SK-N-SH (cell line): ENCODE results near the gene SV2C. TPM values are rescaled to one million over a fixed set of nuclear protein-coding genes. Genes with fewer than 3 reads are reported as not detected.

ENCODE experiments used
- CTCF ChIA-PET: fragments of 300-600, 350-600 bp; formaldehyde crosslinking; extraction: SDS; loops from one replicate; lab custom pipeline; 2021; lab: Yijun Ruan, JAX
- POLR2A ChIA-PET: fragments of 350-600 bp; sonication (Branson Sonifier 250); formaldehyde crosslinking; extraction: SDS; loops from one replicate; lab custom pipeline; 2020; ENCODE audit warnings: antibody characterized with exemption, inconsistent platforms; lab: Yijun Ruan, JAX
- DNase-seq: peaks from one replicate; pipeline ENCODE4 v3.0.0; 2012
- H2AFZ ChIP-seq: fragments of 200-600 bp; sonication (generic); 2 replicates; pipeline ENCODE4 v1.8.1; 2016; ENCODE audit warnings: antibody characterized with exemption, mild to moderate bottlenecking, low read depth
- H3F3A ChIP-seq: fragments of 200-600 bp; sonication (generic); replicated peaks from 2 replicates; pipeline ENCODE3; 2016; ENCODE audit warnings: antibody characterized with exemption, mild to moderate bottlenecking; ENCODE audit not compliant: insufficient read depth
- H3K27ac ChIP-seq, 2 experiments: fragments of 200-500 bp in 1 of 2; fragments of 200-600 bp in 1 of 2; sonication (Bioruptor generic) in 1 of 2; sonication (generic), shearing (Covaris generic) in 1 of 2; 2 replicates each; pipeline versions ENCODE4 v1.5.1 to v1.6.1; 2014 to 2016; ENCODE audit warnings: low read depth in 2 of 2, inconsistent platforms in 1 of 2, low read length in 1 of 2, mild to moderate bottlenecking in 1 of 2, mixed read lengths in 1 of 2
- H3K27me3 ChIP-seq: fragments of 200-600 bp; sonication (generic), shearing (Covaris generic); 2 replicates; pipeline ENCODE4 v1.6.1; 2016; ENCODE audit warnings: mixed run types; ENCODE audit not compliant: insufficient read depth
- H3K36me3 ChIP-seq, 2 experiments: fragments of 200-500 bp in 1 of 2; fragments of 200-600 bp in 1 of 2; sonication (Bioruptor generic) in 1 of 2; sonication (generic) in 1 of 2; replicated peaks in 1 of 2; 2 replicates each; pipeline versions ENCODE3 to v1.5.1; 2014 to 2016; ENCODE audit warnings: low read length in 1 of 2, mild to moderate bottlenecking in 1 of 2; ENCODE audit not compliant: insufficient read depth in 2 of 2, control insufficient read depth in 1 of 2
- H3K4me1 ChIP-seq, 2 experiments: fragments of 200-500 bp in 1 of 2; fragments of 200-600 bp in 1 of 2; sonication (Bioruptor generic) in 1 of 2; sonication (generic), shearing (Covaris generic) in 1 of 2; 2 replicates each; pipeline versions ENCODE4 v1.5.1 to v1.6.1; 2014 to 2016; ENCODE audit warnings: low read depth in 1 of 2, low read length in 1 of 2, mixed run types in 1 of 2; ENCODE audit not compliant: insufficient read depth in 2 of 2, control insufficient read depth in 1 of 2
- H3K4me2 ChIP-seq: fragments of 200-600 bp; sonication (generic), shearing (Covaris generic); 2 replicates; pipeline ENCODE4 v1.6.1; 2017; ENCODE audit warnings: mixed run types
- H3K4me3 ChIP-seq, 2 experiments: fragments of 200-500 bp in 1 of 2; fragments of 200-600 bp in 1 of 2; sonication (Bioruptor generic) in 1 of 2; sonication (generic), shearing (Covaris generic) in 1 of 2; 2 replicates each; pipeline versions ENCODE4 v1.5.1 to v1.8.1; 2014 to 2016; ENCODE audit warnings: low read depth in 2 of 2, inconsistent platforms in 1 of 2, low read length in 1 of 2, mild to moderate bottlenecking in 1 of 2, mixed read lengths in 1 of 2, moderate library complexity in 1 of 2
- H3K79me2 ChIP-seq: fragments of 200-600 bp; sonication (generic); 2 replicates; pipeline ENCODE4 v1.8.1; 2017; ENCODE audit warnings: mild to moderate bottlenecking; ENCODE audit not compliant: insufficient read depth
- H3K9ac ChIP-seq: fragments of 200-600 bp; sonication (generic); 2 replicates; pipeline ENCODE4 v1.6.1; 2017; ENCODE audit warnings: mixed run types
- H3K9me2 ChIP-seq: fragments of 200-600 bp; sonication (generic); 2 replicates; pipeline ENCODE4 v1.6.1; 2017; ENCODE audit warnings: mixed run types
- H3K9me3 ChIP-seq: fragments of 200-600 bp; sonication (generic); 2 replicates; pipeline ENCODE4 v1.6.1; 2017; ENCODE audit warnings: mixed run types, mild to moderate bottlenecking, moderate library complexity
- H4K20me1 ChIP-seq: fragments of 200-600 bp; sonication (generic); 2 replicates; pipeline ENCODE4 v1.6.1; 2017; ENCODE audit warnings: mild to moderate bottlenecking, mixed run types; ENCODE audit not compliant: insufficient read depth
- ELF1 ChIP-seq: IDR thresholded peaks from 2 replicates; pipeline ENCODE4 v1.4.0; 2012
- FOSL2 ChIP-seq: IDR thresholded peaks from 2 replicates; pipeline ENCODE4 v1.4.0; 2012; ENCODE audit warnings: low read depth, mild to moderate bottlenecking, moderate library complexity, borderline replicate concordance
- FOXM1 ChIP-seq: IDR thresholded peaks from 2 replicates; pipeline ENCODE4 v1.4.0; 2012; ENCODE audit warnings: low read depth, mild to moderate bottlenecking
- GABPA ChIP-seq: IDR thresholded peaks from 2 replicates; pipeline ENCODE4 v1.4.0; 2012; ENCODE audit warnings: low read depth, mild to moderate bottlenecking
- IRF3 ChIP-seq: fragments of 150-350 bp; IDR thresholded peaks from 2 replicates; pipeline ENCODE4 v1.6.1; 2016; ENCODE audit warnings: mild to moderate bottlenecking, low read depth, low read length
- MXI1 ChIP-seq: IDR thresholded peaks from 2 replicates; pipeline ENCODE4 v1.6.1; 2012; ENCODE audit warnings: mild to moderate bottlenecking, low read depth, low read length, improper control_type of control experiment
- NFIC ChIP-seq: IDR thresholded peaks from 2 replicates; pipeline ENCODE4 v1.4.0; 2012; ENCODE audit warnings: borderline replicate concordance
- PBX3 ChIP-seq: IDR thresholded peaks from 2 replicates; pipeline ENCODE4; 2012
- RCOR1 ChIP-seq: fragments of 150-350 bp; IDR thresholded peaks from 2 replicates; pipeline ENCODE4 v1.6.1; 2017; ENCODE audit warnings: antibody characterized with exemption, low read length
- SIN3A ChIP-seq: IDR thresholded peaks from 2 replicates; pipeline ENCODE4 v1.6.1; 2012; ENCODE audit warnings: low read depth, mild to moderate bottlenecking, low read length, moderate library complexity, borderline replicate concordance
- SMC3 ChIP-seq: IDR thresholded peaks from 2 replicates; pipeline ENCODE4 v1.6.1; 2012; ENCODE audit warnings: low read depth, low read length, improper control_type of control experiment
- TCF12 ChIP-seq: IDR thresholded peaks from 2 replicates; pipeline ENCODE4 v1.4.0; 2012
- TEAD4 ChIP-seq: IDR thresholded peaks from 2 replicates; pipeline ENCODE4 v1.4.0; 2012; ENCODE audit warnings: mild to moderate bottlenecking, borderline replicate concordance; ENCODE audit not compliant: insufficient read depth
- YY1 ChIP-seq: IDR thresholded peaks from 2 replicates; pipeline ENCODE4 v1.4.0; 2012; ENCODE audit warnings: low read depth, mild to moderate bottlenecking
- WGBS: methylation state at CpG from one replicate; pipeline ENCODE4 v1.1.6; 2017; ENCODE audit warnings: low lambda C conversion rate; 5-methylcytosine and 5-hydroxymethylcytosine counted together
- polyA plus RNA-seq, 3 experiments: library from polyadenylated mRNA; depleted of rRNA; stranded (reverse); fragments of >200 nt; gene quantifications; 2 replicates each; pipeline ENCODE4 v1.2.3, GENCODE V29; 2012
- TF ChIP-seq, protein P1 (sequence below): fragments of 150-350 bp; IDR thresholded peaks from 2 replicates; pipeline ENCODE4 v1.6.1; 2017; ENCODE audit warnings: antibody characterized with exemption, low read length, low read depth, borderline replicate concordance
- TF ChIP-seq, protein P2 (sequence below): fragments of 200-600 bp; sonication (generic); IDR thresholded peaks from 2 replicates; pipeline ENCODE4 v1.6.1; 2017; ENCODE audit warnings: antibody characterized with exemption, mild to moderate bottlenecking, moderate library complexity

SV2C gene
- polyA plus RNA-seq, 1 of the 3 experiments (the other 2 are of a cell fraction): 0.05 TPM

DNA sequence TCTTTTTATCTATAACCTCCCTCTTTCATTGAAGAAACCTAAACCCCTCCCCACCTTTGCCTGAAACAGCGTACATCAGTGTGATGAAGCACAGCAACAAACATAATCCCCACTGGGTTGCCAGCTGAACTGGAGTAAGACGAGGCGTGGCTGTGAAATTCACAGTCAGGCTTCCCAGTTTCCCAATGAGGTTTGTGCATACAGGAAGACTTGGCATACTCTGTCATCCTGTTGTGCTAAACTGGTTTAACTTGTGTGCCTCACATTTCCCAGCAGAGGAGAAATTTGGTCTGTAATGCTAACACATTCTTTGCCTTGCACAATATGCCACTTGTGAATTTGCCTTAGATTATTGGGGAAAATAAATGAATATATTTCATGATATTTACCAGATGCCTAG, 121.5 kb downstream of the SV2C start:
- Histone ChIP-seq H3K4me1 (peaks cover 0 to 18% of the 10 kb centered on the region in 2 experiments; a peak in 1 of 4 replicates), H3K9me3 (no peaks in the 10 kb centered on the region), H3F3A (no peaks in the 10 kb centered on the region), H2AFZ (no peak overlapping the region), H3K9ac (no peak overlapping the region), H3K79me2 (no peaks in the 10 kb centered on the region), H3K4me3 (no peak overlapping the region), H3K4me2 (no peak overlapping the region), H3K9me2 (no peaks in the 10 kb centered on the region), H3K36me3 (no peaks in the 10 kb centered on the region), H3K27me3 (no peaks in the 10 kb centered on the region), H4K20me1 (no peaks in the 10 kb centered on the region), H3K27ac (peak overlapping the region in 1 of 2 experiments; percentile 28; a peak in 1 of 4 replicates)
- DNase-seq: no peak
- POLR2A ChIA-PET: no interaction called here
- WGBS: 37% methylated on average over 3 of the region's 3 CpGs
- CTCF ChIA-PET: interaction anchor here (1.0 kb wide), 2 partner anchors 30 to 52 kb away, joined by 3 read pairs; no protein-coding TSS in a partner anchor
- no peak for TF ChIP-seq YY1
- no peak for TF ChIP-seq MXI1
- no peak for TF ChIP-seq TEAD4
- no peak for TF ChIP-seq RCOR1
- TF ChIP-seq FOSL2: no peak
- no peak for TF ChIP-seq FOXM1
- TF ChIP-seq NFIC: no peak
- no peak for TF ChIP-seq SMC3
- no peak for TF ChIP-seq GABPA
- TF ChIP-seq ELF1: no peak
- TF ChIP-seq PBX3: no peak
- TF ChIP-seq, protein P1, sequence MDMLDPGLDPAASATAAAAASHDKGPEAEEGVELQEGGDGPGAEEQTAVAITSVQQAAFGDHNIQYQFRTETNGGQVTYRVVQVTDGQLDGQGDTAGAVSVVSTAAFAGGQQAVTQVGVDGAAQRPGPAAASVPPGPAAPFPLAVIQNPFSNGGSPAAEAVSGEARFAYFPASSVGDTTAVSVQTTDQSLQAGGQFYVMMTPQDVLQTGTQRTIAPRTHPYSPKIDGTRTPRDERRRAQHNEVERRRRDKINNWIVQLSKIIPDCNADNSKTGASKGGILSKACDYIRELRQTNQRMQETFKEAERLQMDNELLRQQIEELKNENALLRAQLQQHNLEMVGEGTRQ: no peak
- TF ChIP-seq, protein P2, sequence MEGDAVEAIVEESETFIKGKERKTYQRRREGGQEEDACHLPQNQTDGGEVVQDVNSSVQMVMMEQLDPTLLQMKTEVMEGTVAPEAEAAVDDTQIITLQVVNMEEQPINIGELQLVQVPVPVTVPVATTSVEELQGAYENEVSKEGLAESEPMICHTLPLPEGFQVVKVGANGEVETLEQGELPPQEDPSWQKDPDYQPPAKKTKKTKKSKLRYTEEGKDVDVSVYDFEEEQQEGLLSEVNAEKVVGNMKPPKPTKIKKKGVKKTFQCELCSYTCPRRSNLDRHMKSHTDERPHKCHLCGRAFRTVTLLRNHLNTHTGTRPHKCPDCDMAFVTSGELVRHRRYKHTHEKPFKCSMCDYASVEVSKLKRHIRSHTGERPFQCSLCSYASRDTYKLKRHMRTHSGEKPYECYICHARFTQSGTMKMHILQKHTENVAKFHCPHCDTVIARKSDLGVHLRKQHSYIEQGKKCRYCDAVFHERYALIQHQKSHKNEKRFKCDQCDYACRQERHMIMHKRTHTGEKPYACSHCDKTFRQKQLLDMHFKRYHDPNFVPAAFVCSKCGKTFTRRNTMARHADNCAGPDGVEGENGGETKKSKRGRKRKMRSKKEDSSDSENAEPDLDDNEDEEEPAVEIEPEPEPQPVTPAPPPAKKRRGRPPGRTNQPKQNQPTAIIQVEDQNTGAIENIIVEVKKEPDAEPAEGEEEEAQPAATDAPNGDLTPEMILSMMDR: no peak
- TF ChIP-seq TCF12: no peak
- no peak for TF ChIP-seq SIN3A
- TF ChIP-seq IRF3: no peak
- TF ChIP-seq, all 33 proteins: peak for 0
